ENCODE results near the gene LTBP1. TPM values are rescaled to one million over a fixed set of nuclear protein-coding genes. Genes with fewer than 3 reads are reported as not detected.

Gene LTBP1
- total RNA-seq, 1 experiment from 2014 or later: 8.7 TPM

DNA sequence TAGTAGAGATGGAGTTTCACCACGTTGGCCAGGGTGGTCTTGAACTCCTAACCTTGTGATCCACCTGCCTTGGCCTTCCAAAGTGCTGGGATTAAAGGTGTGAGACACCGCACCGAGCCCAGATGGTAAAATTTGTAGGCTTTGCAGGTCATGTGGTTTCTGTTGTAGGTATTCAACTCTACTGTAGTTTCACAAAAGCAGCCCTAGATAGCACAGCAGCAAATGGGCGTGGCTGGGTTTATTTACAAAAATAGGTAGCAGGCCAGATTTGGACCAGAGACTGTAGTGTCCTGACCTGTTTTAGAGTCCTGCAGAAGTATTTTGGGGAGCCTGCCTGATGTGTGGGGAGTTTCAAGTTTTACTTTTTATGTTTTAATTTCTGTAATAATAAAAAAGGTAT is 445.6 kb downstream of the LTBP1 start:
- Histone ChIP-seq H3K4me1 (replicated peaks) (no peaks in the 10 kb centered on the region), H3K36me3 (no peaks in the 10 kb centered on the region), H3K9me3 (replicated peaks) (no peaks in the 10 kb centered on the region), H3K4me3 (no peak overlapping the region), H3K27me3 (replicated peaks) (no peaks in the 10 kb centered on the region), H3K27ac (no peak overlapping the region)
- no peak for DNase-seq (ENCODE audit: low read depth in 1 of 2, low spot score in 2 of 2)

DNA sequence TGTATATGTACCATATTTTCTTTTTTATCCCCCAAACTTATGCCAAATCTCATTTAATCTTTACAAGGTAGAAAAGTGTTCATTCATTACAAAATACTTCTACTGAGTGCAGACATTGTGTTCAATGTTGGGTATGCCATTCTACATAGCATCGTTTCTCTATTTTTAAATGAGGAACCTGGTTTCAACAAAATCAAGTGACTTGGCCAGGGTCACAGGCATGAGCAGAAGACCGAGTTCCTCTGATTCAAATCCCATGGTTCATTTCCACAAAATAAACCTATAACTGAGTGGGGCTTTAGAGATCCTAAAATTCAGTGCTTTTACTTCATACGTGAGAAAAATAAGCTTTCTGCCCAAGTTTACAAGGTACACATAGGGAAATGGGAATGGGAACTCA is 448.3 kb downstream of the LTBP1 start:
- no peak overlapping the region for H3K4me3 ChIP-seq
- H3K9me3 ChIP-seq (replicated peaks): no peaks in the 10 kb centered on the region
- H3K4me1 ChIP-seq (replicated peaks): no peaks in the 10 kb centered on the region
- no peak for DNase-seq (ENCODE audit: low read depth in 1 of 2, low spot score in 2 of 2)
- H3K36me3 ChIP-seq: no peaks in the 10 kb centered on the region; the same call in 1 of the 2 replicates
- no peak overlapping the region for H3K27ac ChIP-seq
- no peaks in the 10 kb centered on the region for H3K27me3 ChIP-seq (replicated peaks)

DNA sequence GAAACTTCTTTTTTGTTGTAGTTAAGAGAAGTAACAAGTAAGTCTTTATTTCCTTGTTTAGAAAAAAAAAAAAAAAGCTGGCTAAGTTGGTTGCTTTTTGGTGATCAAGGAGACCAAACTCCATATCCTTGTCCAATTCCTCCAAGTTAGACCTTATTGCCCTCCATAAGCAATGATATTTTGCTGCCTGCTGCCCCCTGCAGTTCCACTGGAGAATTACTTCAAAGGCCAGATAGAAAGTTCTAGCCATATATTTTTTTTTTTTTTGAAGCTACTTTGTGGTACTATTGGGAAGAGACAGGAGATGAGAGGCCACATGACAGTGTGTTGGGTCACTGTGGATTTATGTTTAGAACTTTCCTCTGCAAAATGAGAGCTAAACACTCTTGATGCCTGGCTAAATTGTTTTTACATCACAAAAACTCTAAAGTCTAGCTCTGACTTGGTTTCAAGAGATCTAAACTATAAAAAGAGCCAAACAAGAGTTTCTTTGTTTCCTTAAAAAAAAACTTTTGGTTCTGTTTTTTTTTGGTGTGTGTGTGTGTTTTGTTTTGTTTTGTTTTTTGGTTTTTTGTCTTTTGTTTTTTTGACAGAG is 449.0 kb downstream of the LTBP1 start:
- H3K27me3 ChIP-seq (replicated peaks): no peaks in the 10 kb centered on the region
- no peaks in the 10 kb centered on the region; the same call in 1 of the 2 replicates for H3K36me3 ChIP-seq
- no peak overlapping the region for H3K27ac ChIP-seq
- no peaks in the 10 kb centered on the region for H3K4me1 ChIP-seq (replicated peaks)
- no peaks in the 10 kb centered on the region for H3K9me3 ChIP-seq (replicated peaks)
- H3K4me3 ChIP-seq: no peak overlapping the region
- peak in 1 of 2 experiments; percentile 40 for DNase-seq (ENCODE audit: low read depth in 1 of 2, low spot score in 2 of 2)

DNA sequence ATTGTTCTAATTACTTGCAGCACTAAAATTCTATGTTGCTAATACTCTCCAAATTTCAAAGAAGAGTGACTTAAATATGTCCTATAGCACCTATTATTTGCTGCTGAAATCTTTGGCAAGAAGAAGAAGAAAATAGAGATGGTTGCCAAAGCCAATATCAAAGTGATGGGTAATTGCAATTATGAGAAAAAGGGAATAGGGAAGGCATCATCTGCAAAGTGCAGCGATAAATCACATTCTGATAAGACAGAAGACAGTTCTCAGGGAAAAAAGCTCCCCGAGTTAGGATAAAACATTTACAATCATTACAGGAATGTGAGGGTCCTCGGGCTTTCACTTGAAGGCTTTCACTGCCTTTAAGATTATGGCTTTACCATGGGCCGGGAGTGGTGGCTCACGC is 457.6 kb downstream of the LTBP1 start:
- Histone ChIP-seq H3K4me3 (no peak overlapping the region), H3K9me3 (replicated peaks) (no peaks in the 10 kb centered on the region), H3K27ac (no peak overlapping the region), H3K27me3 (replicated peaks) (no peaks in the 10 kb centered on the region), H3K36me3 (no peaks in the 10 kb centered on the region; the same call in 1 of the 2 replicates), H3K4me1 (replicated peaks) (no peaks in the 10 kb centered on the region)
- no peak for DNase-seq (ENCODE audit: low read depth in 1 of 2, low spot score in 2 of 2)

DNA sequence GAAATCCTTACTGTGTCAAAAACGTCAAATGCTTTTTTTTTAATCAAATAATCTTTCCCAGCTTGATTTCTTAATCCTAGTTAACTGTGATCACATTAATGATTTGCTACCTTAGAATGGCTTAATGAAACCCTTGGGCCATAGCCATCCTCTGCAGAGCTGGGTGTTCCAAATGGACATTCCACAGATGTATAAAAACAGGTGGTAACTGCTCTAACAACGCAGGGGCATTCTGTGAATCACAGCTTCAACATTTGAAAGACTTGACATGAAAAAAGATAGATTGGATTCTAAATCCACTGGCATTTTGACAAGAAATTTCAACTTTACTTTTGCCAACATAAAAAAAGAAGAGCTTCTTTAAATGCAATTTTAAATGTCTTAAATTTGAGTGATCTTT is 459.9 kb downstream of the LTBP1 start:
- Histone ChIP-seq H3K4me1 (replicated peaks) (peaks cover 7% of the 10 kb centered on the region), H3K27me3 (replicated peaks) (no peaks in the 10 kb centered on the region), H3K4me3 (no peak overlapping the region), H3K27ac (no peak overlapping the region), H3K36me3 (no peaks in the 10 kb centered on the region), H3K9me3 (replicated peaks) (no peaks in the 10 kb centered on the region)
- DNase-seq (ENCODE audit: low read depth in 1 of 2, low spot score in 2 of 2): no peak

DNA sequence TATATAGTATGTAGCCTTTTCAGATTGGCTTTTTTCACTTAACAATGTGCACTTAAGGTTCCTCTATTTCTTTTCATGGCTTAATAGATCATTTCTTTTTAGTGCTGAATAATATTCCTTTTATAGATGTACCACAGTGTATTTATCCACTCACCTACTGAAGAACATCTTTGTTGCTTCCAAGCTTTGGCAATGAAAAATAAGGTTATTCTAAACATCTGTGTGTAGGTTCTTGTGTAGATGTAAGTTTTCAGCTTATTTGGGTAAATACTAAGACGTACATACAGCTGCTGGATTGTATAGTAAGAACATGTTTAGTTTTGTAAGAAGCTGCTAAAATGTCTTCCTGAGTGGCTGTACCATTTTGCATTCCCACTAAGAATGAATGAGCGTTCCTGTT is 461.4 kb downstream of the LTBP1 start:
- Histone ChIP-seq H3K4me1 (replicated peaks) (peaks cover 22% of the 10 kb centered on the region), H3K36me3 (no peaks in the 10 kb centered on the region), H3K4me3 (no peak overlapping the region), H3K27me3 (replicated peaks) (no peaks in the 10 kb centered on the region), H3K9me3 (replicated peaks) (no peaks in the 10 kb centered on the region), H3K27ac (no peak overlapping the region)
- no peak for DNase-seq (ENCODE audit: low read depth in 1 of 2, low spot score in 2 of 2)

DNA sequence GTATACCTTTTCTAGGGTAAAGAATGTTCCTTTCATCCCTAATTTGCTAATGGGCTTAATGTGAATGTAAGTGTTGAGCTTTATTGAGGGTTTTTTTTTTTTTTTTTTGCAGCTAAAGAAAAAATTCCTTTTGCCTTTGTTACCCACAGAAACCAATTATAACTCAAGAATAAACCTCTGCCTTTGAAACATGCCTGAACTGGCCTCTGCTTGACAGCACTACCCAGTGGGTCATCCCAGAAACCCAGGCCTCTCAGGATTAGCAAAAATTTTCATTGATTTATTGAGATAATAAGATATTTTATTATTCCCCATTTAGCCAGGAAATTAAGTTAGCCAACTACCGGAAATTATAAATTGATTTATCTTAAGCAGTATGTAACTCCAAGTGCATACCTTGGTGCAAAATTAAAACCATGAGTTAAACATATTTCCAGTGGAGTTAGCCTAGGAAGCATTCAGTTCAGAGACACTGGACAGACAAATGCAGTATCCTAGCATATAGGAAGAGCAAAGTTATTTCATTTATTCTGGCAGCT is 462.7 kb downstream of the LTBP1 start:
- peaks cover 27% of the 10 kb centered on the region for H3K4me1 ChIP-seq (replicated peaks)
- no peak overlapping the region for H3K4me3 ChIP-seq
- no peak for DNase-seq (ENCODE audit: low read depth in 1 of 2, low spot score in 2 of 2)
- no peaks in the 10 kb centered on the region for H3K27me3 ChIP-seq (replicated peaks)
- H3K27ac ChIP-seq: no peak overlapping the region
- no peaks in the 10 kb centered on the region for H3K9me3 ChIP-seq (replicated peaks)
- H3K36me3 ChIP-seq: peaks cover 4% of the 10 kb centered on the region; the same call in 1 of the 2 replicates

DNA sequence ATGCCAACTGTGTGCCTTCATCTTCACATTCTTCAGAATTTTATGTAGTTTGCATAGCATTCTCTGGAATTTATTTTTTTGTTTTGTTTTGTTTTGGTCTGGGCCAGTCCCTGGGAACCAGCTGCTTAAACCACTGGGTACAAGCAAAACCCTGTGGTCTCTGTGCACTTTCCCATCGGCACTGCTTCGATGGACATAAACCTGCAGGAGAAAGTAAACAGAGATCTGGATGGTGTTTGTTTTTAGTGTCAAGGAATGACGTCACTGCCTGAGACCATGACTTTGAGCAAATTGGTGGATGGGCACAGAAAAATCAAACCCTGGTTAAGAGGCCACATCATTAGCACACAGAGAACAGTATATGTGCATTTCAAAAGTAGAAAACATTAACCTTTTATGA is 465.0 kb downstream of the LTBP1 start:
- no peaks in the 10 kb centered on the region for H3K27me3 ChIP-seq (replicated peaks)
- no peaks in the 10 kb centered on the region for H3K9me3 ChIP-seq (replicated peaks)
- H3K4me3 ChIP-seq: no peak overlapping the region
- H3K36me3 ChIP-seq: peaks cover 5% of the 10 kb centered on the region; the same call in 1 of the 2 replicates
- peak; percentile 81 to 87 for DNase-seq (ENCODE audit: low read depth in 1 of 2, low spot score in 2 of 2)
- H3K4me1 ChIP-seq (replicated peaks): peaks cover 29% of the 10 kb centered on the region
- peak overlapping the region; percentile 86 for H3K27ac ChIP-seq

DNA sequence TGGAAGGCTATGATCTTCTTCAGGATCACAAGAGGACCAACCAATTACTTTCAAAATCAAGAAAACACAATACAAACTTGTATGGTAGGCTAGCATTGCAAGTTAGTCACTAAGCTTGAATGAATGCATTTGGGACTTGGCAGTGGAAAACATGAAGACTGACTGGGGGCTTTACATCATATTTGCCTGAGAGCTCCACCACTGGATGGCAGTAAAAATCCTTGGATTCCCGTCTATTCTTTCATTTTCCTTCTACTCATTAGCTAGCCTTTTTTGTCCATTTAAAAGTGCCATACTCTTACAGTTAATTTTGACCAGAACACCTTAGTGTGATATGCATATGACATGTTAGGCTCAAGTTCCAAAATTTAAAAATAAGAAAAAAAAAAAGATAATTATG is 466.2 kb downstream of the LTBP1 start:
- Histone ChIP-seq H3K27ac (peak overlapping the region; percentile 86), H3K9me3 (replicated peaks) (no peaks in the 10 kb centered on the region), H3K4me3 (no peak overlapping the region), H3K4me1 (replicated peaks) (peaks cover 41% of the 10 kb centered on the region), H3K27me3 (replicated peaks) (no peaks in the 10 kb centered on the region), H3K36me3 (peaks cover 6% of the 10 kb centered on the region; the same call in 1 of the 2 replicates)
- peak in 1 of 2 experiments; percentile 49 for DNase-seq (ENCODE audit: low read depth in 1 of 2, low spot score in 2 of 2)

DNA sequence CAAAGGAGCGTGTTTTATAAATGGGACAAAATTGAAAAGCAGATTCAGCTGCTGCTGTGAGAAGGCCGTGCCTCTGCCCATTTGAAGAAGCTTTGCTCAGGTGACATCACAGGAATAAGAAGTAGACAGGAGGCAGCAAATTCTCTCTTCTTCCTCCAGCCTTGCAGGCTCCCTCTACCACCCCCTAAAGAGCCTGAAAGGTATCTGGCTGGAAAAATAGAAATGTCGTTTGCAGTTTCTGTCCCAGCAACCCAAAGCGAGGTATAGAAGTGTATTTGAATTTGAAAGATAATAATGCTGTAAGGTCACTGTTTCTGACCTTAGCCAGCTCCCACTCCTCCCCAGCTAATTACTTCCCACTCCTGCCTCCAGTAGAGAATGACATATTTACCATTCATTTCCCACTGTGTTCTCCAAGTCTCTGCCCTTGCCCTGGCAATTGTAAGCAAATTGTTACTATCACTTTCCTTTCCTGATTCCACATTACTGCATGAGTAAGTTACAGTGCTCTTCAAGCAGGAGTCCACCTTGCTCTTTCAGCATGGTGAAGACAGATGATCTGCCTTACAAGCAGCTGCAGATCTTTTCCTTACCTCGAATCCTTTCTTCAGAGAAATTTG is 472.9 kb downstream of the LTBP1 start:
- DNase-seq (ENCODE audit: low read depth in 1 of 2, low spot score in 2 of 2): peak in 1 of 2 experiments; percentile 69
- Histone ChIP-seq H3K4me1 (replicated peaks) (peaks cover 58% of the 10 kb centered on the region), H3K36me3 (0 out of 2 replicates have a peak, but pooled peaks cover 3% of the 10 kb centered on the region), H3K27ac (peak overlapping the region; percentile 77), H3K9me3 (replicated peaks) (no peaks in the 10 kb centered on the region), H3K4me3 (peak overlapping the region; percentile 17), H3K27me3 (replicated peaks) (no peaks in the 10 kb centered on the region)

DNA sequence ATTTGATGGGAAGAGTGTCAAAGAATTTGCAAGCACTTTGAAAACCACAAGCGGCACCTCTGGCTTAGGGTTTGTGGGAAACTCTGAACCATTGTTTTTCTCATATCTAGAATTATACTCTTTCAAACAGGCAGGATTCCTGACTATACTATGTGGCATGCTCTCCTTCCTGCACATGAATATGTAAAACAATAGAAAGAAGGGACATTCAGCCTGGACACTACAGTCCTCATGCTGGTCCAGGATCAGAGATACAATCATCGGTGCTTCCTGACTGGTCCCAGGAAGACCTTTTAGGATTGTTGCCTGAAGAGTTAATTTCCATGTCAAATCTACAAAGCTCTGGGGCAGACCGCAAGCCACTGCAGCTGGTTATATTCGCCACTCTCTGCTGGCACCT is 474.0 kb downstream of the LTBP1 start:
- H3K4me1 ChIP-seq (replicated peaks): peaks cover 67% of the 10 kb centered on the region
- H3K27me3 ChIP-seq (replicated peaks): no peaks in the 10 kb centered on the region
- no peak overlapping the region for H3K4me3 ChIP-seq
- H3K36me3 ChIP-seq: 0 out of 2 replicates have a peak, but pooled peaks cover 3% of the 10 kb centered on the region
- H3K9me3 ChIP-seq (replicated peaks): no peaks in the 10 kb centered on the region
- H3K27ac ChIP-seq: peak overlapping the region; percentile 77
- DNase-seq (ENCODE audit: low read depth in 1 of 2, low spot score in 2 of 2): peak; percentile 72 to 93

DNA sequence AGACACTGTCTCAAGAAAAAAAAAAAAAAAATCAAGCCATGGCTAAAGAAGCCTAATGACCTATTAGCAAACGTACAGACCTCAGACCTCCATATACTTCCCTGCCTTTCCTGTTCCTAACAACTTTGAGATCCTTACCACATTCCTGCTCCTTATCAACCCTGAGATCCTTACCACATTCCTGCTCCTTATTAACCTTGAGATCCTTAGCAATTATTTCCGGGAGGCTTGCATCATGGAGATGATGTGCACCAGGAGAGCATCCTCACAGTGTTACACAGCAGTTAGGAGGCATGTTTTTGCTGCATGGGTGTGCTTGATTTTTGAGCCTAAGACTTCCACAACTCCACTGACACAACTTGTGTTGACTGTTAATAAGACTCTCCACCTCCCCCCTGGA is 475.1 kb downstream of the LTBP1 start:
- no peaks in the 10 kb centered on the region for H3K27me3 ChIP-seq (replicated peaks)
- H3K9me3 ChIP-seq (replicated peaks): no peaks in the 10 kb centered on the region
- 0 out of 2 replicates have a peak, but pooled peaks cover under 1% of the 10 kb centered on the region for H3K36me3 ChIP-seq
- H3K4me3 ChIP-seq: no peak overlapping the region
- no peak overlapping the region for H3K27ac ChIP-seq
- H3K4me1 ChIP-seq (replicated peaks): peaks cover 75% of the 10 kb centered on the region
- no peak for DNase-seq (ENCODE audit: low read depth in 1 of 2, low spot score in 2 of 2)

DNA sequence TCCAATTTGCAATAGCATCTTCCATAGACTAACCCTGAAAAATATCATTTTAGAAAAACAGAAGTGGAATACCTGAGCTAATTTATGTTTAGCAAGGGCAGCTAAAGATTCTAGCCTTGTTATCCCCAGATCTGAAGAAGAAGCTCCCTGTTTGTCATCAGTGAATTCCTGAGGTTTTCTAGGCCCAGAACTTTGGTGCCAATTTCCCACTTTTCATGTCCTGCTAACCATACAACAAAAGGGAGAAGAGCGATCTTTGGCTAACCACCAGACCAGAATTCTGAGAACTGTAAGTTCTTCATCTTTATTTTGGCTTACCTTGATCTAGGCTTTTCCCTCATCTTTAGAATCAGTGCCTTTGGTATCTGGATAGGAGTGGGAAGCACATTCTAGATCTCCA is 478.4 kb downstream of the LTBP1 start:
- DNase-seq (ENCODE audit: low read depth in 1 of 2, low spot score in 2 of 2): no peak
- peaks cover 50% of the 10 kb centered on the region for H3K4me1 ChIP-seq (replicated peaks)
- H3K9me3 ChIP-seq (replicated peaks): no peaks in the 10 kb centered on the region
- H3K27ac ChIP-seq: peak overlapping the region; percentile 85
- no peaks in the 10 kb centered on the region for H3K36me3 ChIP-seq
- H3K4me3 ChIP-seq: no peak overlapping the region
- no peaks in the 10 kb centered on the region for H3K27me3 ChIP-seq (replicated peaks)

DNA sequence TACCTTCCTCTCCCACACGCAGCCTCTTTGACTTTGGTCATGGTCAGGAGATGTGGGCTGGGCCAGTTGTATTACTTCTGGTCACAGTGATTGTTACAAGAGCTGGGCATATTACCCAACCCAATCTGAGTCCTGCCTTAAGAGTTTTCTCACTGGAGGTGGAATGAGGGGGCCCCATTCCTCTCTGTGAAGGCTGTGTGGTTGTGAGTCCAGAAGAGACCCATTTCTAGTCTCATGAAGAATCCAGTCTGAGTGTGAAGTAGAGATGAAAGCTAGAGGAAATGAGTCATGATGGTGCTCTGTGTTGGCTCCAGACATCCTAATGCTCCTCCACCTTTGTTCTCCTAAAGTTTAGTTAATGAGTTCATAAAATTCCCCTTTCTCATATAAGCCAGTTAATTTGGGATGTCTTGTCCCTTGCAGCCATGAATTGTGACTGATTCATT is 478.9 kb downstream of the LTBP1 start:
- DNase-seq (ENCODE audit: low read depth in 1 of 2, low spot score in 2 of 2): peak; percentile 59 to 76
- Histone ChIP-seq H3K9me3 (replicated peaks) (no peaks in the 10 kb centered on the region), H3K27ac (peak overlapping the region; percentile 85), H3K27me3 (replicated peaks) (no peaks in the 10 kb centered on the region), H3K36me3 (no peaks in the 10 kb centered on the region), H3K4me3 (no peak overlapping the region), H3K4me1 (replicated peaks) (peaks cover 50% of the 10 kb centered on the region)

Measured in SJSA1 (cell line).